LNCaP clone FGC (cell line): ENCODE measurements around the gene ERCC3.
A peak's percentile ranks its signal among the peaks of the same experiment; 100 is the strongest.
"Not testable (repeated sequence)": the region's sequence is repeated elsewhere in the genome, so short reads cannot be mapped to it uniquely, and the experiment has no call there.

ENCODE experiments used
- DNase-seq: peaks from one replicate; pipeline ENCODE4 v3.0.0-alpha.2; 2011; ENCODE audit warnings: low read depth
- H3K4me3 ChIP-seq: 2 replicates; pipeline ENCODE4 v1.5.1; 2011; ENCODE audit warnings: mild to moderate bottlenecking, low read depth, low read length, control low read depth
- CTCF ChIP-seq: IDR thresholded peaks from 2 replicates; pipeline ENCODE4 v1.5.1; 2012; ENCODE audit warnings: mild to moderate bottlenecking; ENCODE audit not compliant: control insufficient read depth, insufficient read depth; ENCODE audit errors: extremely low read depth

ERCC3 gene

GRCh38 chr2:127235082-127235702 lies 58.8 kb downstream of the ERCC3 start:
- DNase-seq = no peak
- no peak for TF ChIP-seq CTCF
- H3K4me3 ChIP-seq = no peak overlapping the region

GRCh38 chr2:127233710-127234109 lies 60.2 kb downstream of the ERCC3 start:
- no peak for DNase-seq
- no peak overlapping the region for H3K4me3 ChIP-seq
- no peak for TF ChIP-seq CTCF

GRCh38 chr2:127231130-127231865 lies 62.6 kb downstream of the ERCC3 start:
- no peak overlapping the region for H3K4me3 ChIP-seq
- DNase-seq = peak; percentile 38
- TF ChIP-seq CTCF = no peak

- no peak for DNase-seq
- TF ChIP-seq CTCF = no peak
- no peak overlapping the region for H3K4me3 ChIP-seq
These were observed 64.4 kb downstream of the ERCC3 start for GRCh38 chr2:127229555-127229954.

- TF ChIP-seq CTCF = no peak
- H3K4me3 ChIP-seq = no peak overlapping the region
- no peak for DNase-seq
These were observed 65.8 kb downstream of the ERCC3 start for GRCh38 chr2:127228102-127228501.

- DNase-seq, H3K4me3 ChIP-seq: not testable (repeated sequence)
These were observed 66.7 kb downstream of the ERCC3 start for GRCh38 chr2:127227264-127227660.

GRCh38 chr2:127226520-127227263 lies 67.3 kb downstream of the ERCC3 start:
- peak; percentile 87 for DNase-seq
- no peak for TF ChIP-seq CTCF
- no peak overlapping the region for H3K4me3 ChIP-seq
